ENCODE data around the gene TTC36.

The TTC36 gene

GRCh38 chr11:118503216-118503615, 24.1 kb upstream of the TTC36 start:
- DNase-seq (ENCODE audit: extremely low read depth, low read depth): no peak
- no peak for TF ChIP-seq CTCF (IDR thresholded peaks at IDR 0.05; ENCODE audit: low read depth, low read length, missing control alignments)
- H3K4me3 ChIP-seq (replicated peaks; ENCODE audit: low read depth, low read length): no peak overlapping the region

- H3K4me3 ChIP-seq (replicated peaks; ENCODE audit: low read depth, low read length): no peak overlapping the region
- TF ChIP-seq CTCF (IDR thresholded peaks at IDR 0.05; ENCODE audit: low read depth, low read length, missing control alignments): no peak
- DNase-seq (ENCODE audit: extremely low read depth, low read depth): no peak
Observed at GRCh38 chr11:118511601-118512000, 15.7 kb upstream of the TTC36 start.

- DNase-seq (ENCODE audit: extremely low read depth, low read depth): no peak
- TF ChIP-seq CTCF (IDR thresholded peaks at IDR 0.05; ENCODE audit: low read depth, low read length, missing control alignments): no peak
- H3K4me3 ChIP-seq (replicated peaks; ENCODE audit: low read depth, low read length): no peak overlapping the region
Observed at GRCh38 chr11:118514103-118514502, 13.2 kb upstream of the TTC36 start.

- TF ChIP-seq CTCF (IDR thresholded peaks at IDR 0.05; ENCODE audit: low read depth, low read length, missing control alignments): no peak
- no peak for DNase-seq (ENCODE audit: extremely low read depth, low read depth)
- H3K4me3 ChIP-seq (replicated peaks; ENCODE audit: low read depth, low read length): no peak overlapping the region
Observed at GRCh38 chr11:118519549-118519948, 7.7 kb upstream of the TTC36 start.

- TF ChIP-seq CTCF (IDR thresholded peaks at IDR 0.05; ENCODE audit: low read depth, low read length, missing control alignments): no peak
- H3K4me3 ChIP-seq (replicated peaks; ENCODE audit: low read depth, low read length): no peak overlapping the region
- no peak for DNase-seq (ENCODE audit: extremely low read depth, low read depth)
Observed at GRCh38 chr11:118521892-118522311, 5.4 kb upstream of the TTC36 start.

- no peak for DNase-seq (ENCODE audit: extremely low read depth, low read depth)
- peak; percentile 55 for TF ChIP-seq CTCF (IDR thresholded peaks at IDR 0.05; ENCODE audit: low read depth, low read length, missing control alignments)
- no peak overlapping the region for H3K4me3 ChIP-seq (replicated peaks; ENCODE audit: low read depth, low read length)
Observed at GRCh38 chr11:118522571-118523072, 4.7 kb upstream of the TTC36 start.

- DNase-seq (ENCODE audit: extremely low read depth, low read depth): no peak
- H3K4me3 ChIP-seq (replicated peaks; ENCODE audit: low read depth, low read length): no peak overlapping the region
- TF ChIP-seq CTCF (IDR thresholded peaks at IDR 0.05; ENCODE audit: low read depth, low read length, missing control alignments): no peak
Observed at GRCh38 chr11:118524356-118524755, 2.9 kb upstream of the TTC36 start.
